ENCODE measurements around the gene MTFR1L. TPM values are rescaled to one million over a fixed set of nuclear protein-coding genes. Genes with fewer than 3 reads are reported as not detected.

Gene MTFR1L
- total and polyA plus RNA-seq, 9 of the 15 experiments (the other 6 are each of a cell fraction or from before 2014, with no cell fraction given): 41.4 to 98.5 (median 53.7) TPM

DNA sequence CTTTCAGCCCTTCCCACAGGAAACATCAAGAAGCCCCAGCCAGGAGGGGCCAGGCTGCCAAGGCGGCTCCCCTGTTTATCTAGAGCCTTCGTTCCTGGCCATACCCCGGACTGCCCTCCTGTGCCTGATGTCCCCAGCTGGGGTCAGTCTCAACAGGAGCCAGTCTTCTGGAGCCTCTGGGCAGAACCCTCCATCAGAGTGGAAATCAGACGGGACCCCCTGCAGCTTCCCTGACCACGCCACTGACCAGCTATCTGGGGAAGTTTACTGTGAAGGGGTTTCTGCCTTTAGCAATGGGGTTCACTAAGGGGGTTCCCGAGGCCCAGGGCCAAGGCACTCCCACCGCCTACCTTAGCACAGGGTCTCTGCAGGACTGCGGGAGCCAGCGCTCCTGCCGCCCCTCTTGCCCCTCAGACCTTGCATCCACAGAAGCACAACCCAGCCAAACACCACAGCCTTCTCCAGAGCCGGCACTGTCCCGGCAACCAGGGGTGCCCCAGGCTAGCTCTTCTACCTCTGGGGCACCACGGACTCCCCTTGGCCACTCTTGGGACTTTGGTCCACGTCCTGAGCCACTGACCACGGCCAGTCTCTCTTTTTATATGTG, 3.5 kb upstream of the MTFR1L start:
- H3K9me3 ChIP-seq (replicated peaks; ENCODE audit: control insufficient read depth, insufficient read depth, low read depth, low read length): no peaks in the 10 kb centered on the region
- in situ Hi-C loops (cut with MboI): loop anchor here (10.0 kb wide), 1 partner anchor 411 kb away; no protein-coding TSS in a partner anchor
- TF ChIP-seq KLF16 (IDR thresholded peaks at IDR 0.05) (no peak), KDM2B (CRISPR knock-in tag; IDR thresholded peaks at IDR 0.05) (no peak), POLR2G (IDR thresholded peaks at IDR 0.05; ENCODE audit: low read depth, low read length) (0 out of 2 replicates have a peak, but pooled peaks have one; percentile 27), ELF4 (CRISPR knock-in tag; IDR thresholded peaks at IDR 0.05) (no peak), POLR2AphosphoS5 (IDR thresholded peaks at IDR 0.05; ENCODE audit: control insufficient read depth, insufficient read depth, low read depth, low read length) (no peak)
- TF ChIP-seq, protein P1, sequence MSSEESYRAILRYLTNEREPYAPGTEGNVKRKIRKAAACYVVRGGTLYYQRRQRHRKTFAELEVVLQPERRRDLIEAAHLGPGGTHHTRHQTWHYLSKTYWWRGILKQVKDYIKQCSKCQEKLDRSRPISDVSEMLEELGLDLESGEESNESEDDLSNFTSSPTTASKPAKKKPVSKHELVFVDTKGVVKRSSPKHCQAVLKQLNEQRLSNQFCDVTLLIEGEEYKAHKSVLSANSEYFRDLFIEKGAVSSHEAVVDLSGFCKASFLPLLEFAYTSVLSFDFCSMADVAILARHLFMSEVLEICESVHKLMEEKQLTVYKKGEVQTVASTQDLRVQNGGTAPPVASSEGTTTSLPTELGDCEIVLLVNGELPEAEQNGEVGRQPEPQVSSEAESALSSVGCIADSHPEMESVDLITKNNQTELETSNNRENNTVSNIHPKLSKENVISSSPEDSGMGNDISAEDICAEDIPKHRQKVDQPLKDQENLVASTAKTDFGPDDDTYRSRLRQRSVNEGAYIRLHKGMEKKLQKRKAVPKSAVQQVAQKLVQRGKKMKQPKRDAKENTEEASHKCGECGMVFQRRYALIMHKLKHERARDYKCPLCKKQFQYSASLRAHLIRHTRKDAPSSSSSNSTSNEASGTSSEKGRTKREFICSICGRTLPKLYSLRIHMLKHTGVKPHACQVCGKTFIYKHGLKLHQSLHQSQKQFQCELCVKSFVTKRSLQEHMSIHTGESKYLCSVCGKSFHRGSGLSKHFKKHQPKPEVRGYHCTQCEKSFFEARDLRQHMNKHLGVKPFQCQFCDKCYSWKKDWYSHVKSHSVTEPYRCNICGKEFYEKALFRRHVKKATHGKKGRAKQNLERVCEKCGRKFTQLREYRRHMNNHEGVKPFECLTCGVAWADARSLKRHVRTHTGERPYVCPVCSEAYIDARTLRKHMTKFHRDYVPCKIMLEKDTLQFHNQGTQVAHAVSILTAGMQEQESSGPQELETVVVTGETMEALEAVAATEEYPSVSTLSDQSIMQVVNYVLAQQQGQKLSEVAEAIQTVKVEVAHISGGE (CRISPR knock-in tag; IDR thresholded peaks at IDR 0.05): no peak

More for the DNA sequence above, 3.5 kb upstream of the MTFR1L start:
- no peaks in the 10 kb centered on the region for H3K9me1 ChIP-seq (ENCODE audit: control insufficient read depth, insufficient read depth, low read length)
- peaks cover 5% of the 10 kb centered on the region for H4K20me1 ChIP-seq (replicated peaks; ENCODE audit: control insufficient read depth, insufficient read depth, low read length)
- ATAC-seq: no peak
- ChIA-PET CTCF (ENCODE audit: low intra/inter-chr PET ratio) (no interaction called here), POLR2A (interaction anchor here (0.8 kb wide), 2 partner anchors 183 to 193 kb away, joined by 3 read pairs; no protein-coding TSS in a partner anchor)
- H2AFZ ChIP-seq (ENCODE audit: low read depth, low read length): no peak overlapping the region
- WGBS (ENCODE audit: insufficient coverage, low coverage, missing lambda C conversion rate): 65% methylated on average over 15 of the region's 15 CpGs
- H3K27ac ChIP-seq (ENCODE audit: extremely low read depth, low read depth, low read length): no peak overlapping the region
- H3K4me2 ChIP-seq (ENCODE audit: insufficient read depth, low read length): no peak overlapping the region
- intact Hi-C loops (cut with micrococcal nuclease): no loop called here
- no peaks in the 10 kb centered on the region for H3K27me3 ChIP-seq (ENCODE audit: control insufficient read depth in 2 of 2, insufficient read depth in 2 of 2, low read length in 2 of 2)
- peaks cover 4% of the 10 kb centered on the region; the same call in 1 of the 3 replicates for H3K36me3 ChIP-seq (ENCODE audit: control insufficient read depth, insufficient read depth, low read length)
- FAIRE-seq: no peak
- H3K4me1 ChIP-seq (replicated peaks in 1 of 2; ENCODE audit: control insufficient read depth in 2 of 2, insufficient read depth in 2 of 2, low read length in 2 of 2): peaks cover 22 to 58% of the 10 kb centered on the region in 2 experiments
- H3K9ac ChIP-seq (ENCODE audit: insufficient read depth in 1 of 2, low read depth in 2 of 2, low read length in 2 of 2): peak overlapping the region in 1 of 2 experiments; percentile 23; a peak in 2 of 4 replicates
- no TSS peak for BruUV-seq (replicated peaks)
- DNase-seq (ENCODE audit: extremely low read depth in 1 of 4, low spot score in 3 of 4): no peak
- peaks cover 30% of the 10 kb centered on the region for H3K79me2 ChIP-seq (ENCODE audit: control insufficient read depth, insufficient read depth, low read length)
- no peak overlapping the region for H3K4me3 ChIP-seq
